ENCODE data around the gene GAPDHS. TPM values are rescaled to one million over a fixed set of nuclear protein-coding genes. Genes with fewer than 3 reads are reported as not detected.

The GAPDHS gene
- total and polyA plus RNA-seq, 2 experiments from 2014 or later, result not detected

DNA sequence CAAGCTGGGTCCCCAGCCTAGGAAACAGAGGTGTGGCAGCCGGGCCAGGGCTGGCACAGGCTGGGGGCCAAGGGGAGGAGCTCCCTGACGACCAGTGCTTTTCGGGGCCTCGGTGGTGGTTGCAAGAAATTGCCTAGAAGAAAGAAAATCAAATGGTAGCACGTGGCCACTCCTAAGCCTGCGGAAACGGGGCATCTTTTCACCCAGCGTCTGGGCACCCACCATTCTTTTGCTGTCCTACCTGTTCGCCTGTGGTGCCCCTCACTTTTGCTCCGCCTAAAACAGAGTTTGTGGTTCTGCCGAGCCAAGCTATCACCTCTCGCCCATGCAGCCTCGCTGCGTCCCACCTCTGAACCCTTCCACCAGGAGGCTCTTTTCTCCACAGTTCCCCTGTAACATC, 35.9 kb upstream of the GAPDHS start:
- Histone ChIP-seq H3K27me3 (no peaks in the 10 kb centered on the region), H3K79me2 (no peaks in the 10 kb centered on the region), H3K9me2 (replicated peaks; ENCODE audit: insufficient read depth) (no peaks in the 10 kb centered on the region), H3K4me3 (no peak overlapping the region), H3K9me3 (ENCODE audit: low read depth) (no peaks in the 10 kb centered on the region), H2AFZ (no peak overlapping the region), H3K27ac (no peak overlapping the region), H3K4me2 (no peak overlapping the region), H3K4me1 (ENCODE audit: insufficient read depth) (peaks cover 6% of the 10 kb centered on the region), H3K36me3 (replicated peaks; ENCODE audit: insufficient read depth, low read depth) (no peaks in the 10 kb centered on the region), H4K20me1 (ENCODE audit: insufficient read depth, poor library complexity, severe bottlenecking) (no peaks in the 10 kb centered on the region)
- 91% methylated on average over 14 of the region's 14 CpGs for WGBS (ENCODE audit: low lambda C conversion rate, missing lambda C conversion rate)
- no peak for DNase-seq (ENCODE audit: low spot score)
- TF ChIP-seq, protein P1, sequence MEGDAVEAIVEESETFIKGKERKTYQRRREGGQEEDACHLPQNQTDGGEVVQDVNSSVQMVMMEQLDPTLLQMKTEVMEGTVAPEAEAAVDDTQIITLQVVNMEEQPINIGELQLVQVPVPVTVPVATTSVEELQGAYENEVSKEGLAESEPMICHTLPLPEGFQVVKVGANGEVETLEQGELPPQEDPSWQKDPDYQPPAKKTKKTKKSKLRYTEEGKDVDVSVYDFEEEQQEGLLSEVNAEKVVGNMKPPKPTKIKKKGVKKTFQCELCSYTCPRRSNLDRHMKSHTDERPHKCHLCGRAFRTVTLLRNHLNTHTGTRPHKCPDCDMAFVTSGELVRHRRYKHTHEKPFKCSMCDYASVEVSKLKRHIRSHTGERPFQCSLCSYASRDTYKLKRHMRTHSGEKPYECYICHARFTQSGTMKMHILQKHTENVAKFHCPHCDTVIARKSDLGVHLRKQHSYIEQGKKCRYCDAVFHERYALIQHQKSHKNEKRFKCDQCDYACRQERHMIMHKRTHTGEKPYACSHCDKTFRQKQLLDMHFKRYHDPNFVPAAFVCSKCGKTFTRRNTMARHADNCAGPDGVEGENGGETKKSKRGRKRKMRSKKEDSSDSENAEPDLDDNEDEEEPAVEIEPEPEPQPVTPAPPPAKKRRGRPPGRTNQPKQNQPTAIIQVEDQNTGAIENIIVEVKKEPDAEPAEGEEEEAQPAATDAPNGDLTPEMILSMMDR (IDR thresholded peaks at IDR 0.05; ENCODE audit: poor library complexity), result no peak
- TF ChIP-seq EZH2phosphoT487 (IDR thresholded peaks at IDR 0.05; ENCODE audit: low read depth, severe bottlenecking, unreplicated experiment), result no peak
- no peak for TF ChIP-seq EZH2 (IDR thresholded peaks at IDR 0.05; ENCODE audit: borderline replicate concordance)

DNA sequence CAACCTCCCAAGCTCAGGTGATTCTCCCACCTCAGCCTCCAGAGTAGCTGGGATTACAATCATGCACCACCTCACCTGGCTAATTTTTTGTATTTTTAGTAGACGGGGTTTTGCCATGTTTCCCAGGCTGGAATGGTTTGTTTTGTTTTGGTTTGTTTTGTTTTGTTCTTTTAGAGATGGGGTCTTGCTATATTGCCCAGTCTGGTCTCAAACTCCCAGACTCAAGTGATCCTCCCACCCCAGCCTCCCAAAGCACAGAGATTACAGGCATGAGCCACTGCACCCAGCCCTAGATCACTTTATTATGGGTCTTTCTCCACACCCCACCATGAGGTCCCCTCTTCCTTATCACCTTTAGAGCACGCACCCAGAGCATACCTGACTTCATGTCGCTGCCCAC, 35.0 kb upstream of the GAPDHS start:
- H3K9me3 ChIP-seq (ENCODE audit: low read depth), result no peaks in the 10 kb centered on the region
- H2AFZ ChIP-seq, result no peak overlapping the region
- no peak overlapping the region for H3K27ac ChIP-seq
- TF ChIP-seq EZH2phosphoT487 (IDR thresholded peaks at IDR 0.05; ENCODE audit: low read depth, severe bottlenecking, unreplicated experiment) (no peak), EZH2 (IDR thresholded peaks at IDR 0.05; ENCODE audit: borderline replicate concordance) (no peak)
- TF ChIP-seq, protein P1 (IDR thresholded peaks at IDR 0.05; ENCODE audit: poor library complexity), result no peak
- H4K20me1 ChIP-seq (ENCODE audit: insufficient read depth, poor library complexity, severe bottlenecking), result no peaks in the 10 kb centered on the region
- H3K9me2 ChIP-seq (replicated peaks; ENCODE audit: insufficient read depth), result no peaks in the 10 kb centered on the region
- no peaks in the 10 kb centered on the region for H3K79me2 ChIP-seq
- H3K4me2 ChIP-seq, result no peak overlapping the region
- DNase-seq (ENCODE audit: low spot score), result no peak
- H3K36me3 ChIP-seq (replicated peaks; ENCODE audit: insufficient read depth, low read depth), result no peaks in the 10 kb centered on the region
- H3K27me3 ChIP-seq, result no peaks in the 10 kb centered on the region
- 86% methylated on average over 3 of the region's 3 CpGs for WGBS (ENCODE audit: low lambda C conversion rate, missing lambda C conversion rate)
- H3K4me1 ChIP-seq (ENCODE audit: insufficient read depth), result peaks cover 6% of the 10 kb centered on the region
- no peak overlapping the region for H3K4me3 ChIP-seq

DNA sequence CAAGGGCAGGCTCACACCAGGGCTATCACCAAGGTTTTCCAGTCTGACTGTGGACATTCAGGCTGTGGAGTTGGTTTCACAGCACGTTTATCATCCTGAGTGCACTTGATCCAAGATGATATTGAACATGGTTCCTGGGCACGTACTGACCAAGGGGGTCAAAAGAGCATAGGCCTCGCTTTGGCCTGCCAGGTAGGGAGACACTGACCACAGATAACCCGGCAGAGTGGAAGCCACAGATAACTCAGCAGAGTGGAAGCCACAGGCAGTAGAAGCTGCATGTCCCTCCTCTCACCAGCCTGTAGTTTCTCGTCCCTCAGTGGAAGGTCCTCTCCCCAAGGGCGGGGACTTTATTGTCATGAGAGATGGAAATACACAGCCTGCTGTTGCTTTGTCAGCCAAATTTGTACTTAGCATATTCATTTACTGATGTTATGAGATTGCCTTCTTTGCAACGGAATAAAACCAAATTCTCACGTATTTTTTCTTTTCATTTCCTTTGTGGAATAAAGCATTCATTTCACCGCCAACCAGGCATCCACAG, 34.2 kb upstream of the GAPDHS start:
- Histone ChIP-seq H2AFZ (no peak overlapping the region), H3K27ac (no peak overlapping the region), H3K9me3 (ENCODE audit: low read depth) (no peaks in the 10 kb centered on the region), H3K4me1 (ENCODE audit: insufficient read depth) (peaks cover 6% of the 10 kb centered on the region), H4K20me1 (ENCODE audit: insufficient read depth, poor library complexity, severe bottlenecking) (no peaks in the 10 kb centered on the region), H3K27me3 (no peaks in the 10 kb centered on the region), H3K79me2 (no peaks in the 10 kb centered on the region), H3K9me2 (replicated peaks; ENCODE audit: insufficient read depth) (no peaks in the 10 kb centered on the region), H3K4me3 (no peak overlapping the region), H3K36me3 (replicated peaks; ENCODE audit: insufficient read depth, low read depth) (no peaks in the 10 kb centered on the region), H3K4me2 (no peak overlapping the region)
- TF ChIP-seq EZH2 (IDR thresholded peaks at IDR 0.05; ENCODE audit: borderline replicate concordance) (no peak), EZH2phosphoT487 (IDR thresholded peaks at IDR 0.05; ENCODE audit: low read depth, severe bottlenecking, unreplicated experiment) (no peak)
- TF ChIP-seq, protein P1 (IDR thresholded peaks at IDR 0.05; ENCODE audit: poor library complexity), result no peak
- WGBS (ENCODE audit: low lambda C conversion rate, missing lambda C conversion rate), result 93% methylated on average over 9 of the region's 9 CpGs
- no peak for DNase-seq (ENCODE audit: low spot score)

Data from hepatocyte (in vitro differentiated cells).